ENCODE results near the gene DNAH6. TPM values are rescaled to one million over a fixed set of nuclear protein-coding genes. Genes with fewer than 3 reads are reported as not detected.
A peak's percentile ranks its signal among the peaks of the same experiment; 100 is the strongest.

DNAH6 gene
- total RNA-seq, 2 experiments from 2014 or later = 1.1 to 1.3 TPM

GRCh38 chr2:84725717-84726116, 209.4 kb downstream of the DNAH6 start:
- H3K27me3 Mint-ChIP-seq = no peaks in the 10 kb centered on the region
- H3K4me1 Mint-ChIP-seq = peaks cover 33% of the 10 kb centered on the region
- intact Hi-C loops (cut with DNase I, micrococcal nuclease) = loop anchor here in 1 of 2 experiments (5.0 kb wide), 2 partner anchors 33 to 57 kb away; no protein-coding TSS in a partner anchor
- no peak overlapping the region for H3K4me3 Mint-ChIP-seq
- ChIA-PET POLR2A (no interaction called here), CTCF (interaction anchor here (1.4 kb wide), 1 partner anchor 8 kb away, joined by 3 read pairs; no protein-coding TSS in a partner anchor)
- ATAC-seq (no peak), DNase-seq (no peak)
- H3K9me3 Mint-ChIP-seq (ENCODE audit: low read depth) = peaks cover 4% of the 10 kb centered on the region
- H3K36me3 Mint-ChIP-seq (ENCODE audit: low read depth) = no peaks in the 10 kb centered on the region
- H3K27ac Mint-ChIP-seq = no peak overlapping the region

- ATAC-seq (peak; percentile 71), DNase-seq (no peak)
- H3K9me3 Mint-ChIP-seq (ENCODE audit: low read depth) = peaks cover 4% of the 10 kb centered on the region
- peaks cover 33% of the 10 kb centered on the region for H3K4me1 Mint-ChIP-seq
- ChIA-PET CTCF (no interaction called here), POLR2A (no interaction called here)
- intact Hi-C loops (cut with DNase I, micrococcal nuclease) = loop anchor here in 1 of 2 experiments (5.0 kb wide), 2 partner anchors 35 to 55 kb away; no protein-coding TSS in a partner anchor
- no peak overlapping the region for H3K4me3 Mint-ChIP-seq
- H3K27ac Mint-ChIP-seq = peak overlapping the region; percentile 14
- H3K27me3 Mint-ChIP-seq = no peaks in the 10 kb centered on the region
- H3K36me3 Mint-ChIP-seq (ENCODE audit: low read depth) = no peaks in the 10 kb centered on the region
These were observed 211.0 kb downstream of the DNAH6 start for GRCh38 chr2:84727315-84727714.

- H3K4me1 Mint-ChIP-seq = peaks cover 32% of the 10 kb centered on the region
- no peaks in the 10 kb centered on the region for H3K36me3 Mint-ChIP-seq (ENCODE audit: low read depth)
- DNase-seq = no peak
- ChIA-PET POLR2A (no interaction called here), CTCF (interaction anchor here (0.8 kb wide), 1 partner anchor 22 kb away, joined by 4 read pairs; no protein-coding TSS in a partner anchor)
- ATAC-seq = no peak
- H3K9me3 Mint-ChIP-seq (ENCODE audit: low read depth) = peaks cover 4% of the 10 kb centered on the region
- H3K27me3 Mint-ChIP-seq = no peaks in the 10 kb centered on the region
- H3K27ac Mint-ChIP-seq = no peak overlapping the region
- intact Hi-C loops (cut with DNase I, micrococcal nuclease) = loop anchor here in 1 of 2 experiments (5.0 kb wide), 2 partner anchors 37 to 53 kb away; no protein-coding TSS in a partner anchor
- H3K4me3 Mint-ChIP-seq = no peak overlapping the region
These were observed 212.9 kb downstream of the DNAH6 start for GRCh38 chr2:84729224-84729623.

GRCh38 chr2:84731185-84731584, 214.9 kb downstream of the DNAH6 start:
- peaks cover 8% of the 10 kb centered on the region for H3K9me3 Mint-ChIP-seq (ENCODE audit: low read depth)
- H3K27me3 Mint-ChIP-seq = no peaks in the 10 kb centered on the region
- H3K4me3 Mint-ChIP-seq = no peak overlapping the region
- intact Hi-C loops (cut with DNase I, micrococcal nuclease) = loop anchor here in 1 of 2 experiments (5.0 kb wide), 1 partner anchor 126 kb away; no protein-coding TSS in a partner anchor
- no peaks in the 10 kb centered on the region for H3K36me3 Mint-ChIP-seq (ENCODE audit: low read depth)
- ChIA-PET CTCF (interaction anchor here (0.5 to 0.9 kb wide), 5 partner anchors 11 to 521 kb away, joined by 3 read pairs; no protein-coding TSS in a partner anchor), POLR2A (no interaction called here)
- H3K4me1 Mint-ChIP-seq = peaks cover 25% of the 10 kb centered on the region
- DNase-seq (no peak), ATAC-seq (no peak)
- H3K27ac Mint-ChIP-seq = no peak overlapping the region

GRCh38 chr2:84732897-84733778, 216.8 kb downstream of the DNAH6 start:
- ChIA-PET POLR2A (no interaction called here), CTCF (interaction anchor here (0.6 to 2.3 kb wide), 9 partner anchors 8 to 738 kb away, joined by 3 to 8 read pairs (median 3); no protein-coding TSS in a partner anchor)
- H3K4me3 Mint-ChIP-seq = no peak overlapping the region
- no peak overlapping the region for H3K27ac Mint-ChIP-seq
- peaks cover under 1% of the 10 kb centered on the region for H3K36me3 Mint-ChIP-seq (ENCODE audit: low read depth)
- intact Hi-C loops (cut with DNase I, micrococcal nuclease) = loop anchor here in 1 of 2 experiments (5.0 kb wide), 1 partner anchor 124 kb away; no protein-coding TSS in a partner anchor
- DNase-seq (no peak), ATAC-seq (no peak)
- H3K9me3 Mint-ChIP-seq (ENCODE audit: low read depth) = peaks cover 9% of the 10 kb centered on the region
- no peaks in the 10 kb centered on the region for H3K27me3 Mint-ChIP-seq
- peaks cover 14% of the 10 kb centered on the region for H3K4me1 Mint-ChIP-seq

- no peak overlapping the region for H3K27ac Mint-ChIP-seq
These were observed 219.1 kb downstream of the DNAH6 start for GRCh38 chr2:84735389-84735788.

GRCh38 chr2:84741182-84741822, 225.0 kb downstream of the DNAH6 start:
- POLR2A ChIA-PET = no interaction called here

More at GRCh38 chr2:84735389-84735788, 219.1 kb downstream of the DNAH6 start:
- peaks cover 11% of the 10 kb centered on the region for H3K4me1 Mint-ChIP-seq
- no peak for DNase-seq
- no peak for ATAC-seq
- no peak overlapping the region for H3K4me3 Mint-ChIP-seq
- peaks cover 17% of the 10 kb centered on the region for H3K9me3 Mint-ChIP-seq (ENCODE audit: low read depth)
- intact Hi-C loops (cut with DNase I, micrococcal nuclease) = no loop called here
- peaks cover 2% of the 10 kb centered on the region for H3K36me3 Mint-ChIP-seq (ENCODE audit: low read depth)
- ChIA-PET CTCF (no interaction called here), POLR2A (no interaction called here)
- no peaks in the 10 kb centered on the region for H3K27me3 Mint-ChIP-seq

GRCh38 chr2:84748341-84748740, 232.0 kb downstream of the DNAH6 start:
- intact Hi-C loops (cut with DNase I, micrococcal nuclease) = no loop called here
- DNase-seq (no peak), ATAC-seq (no peak)
- ChIA-PET POLR2A (no interaction called here), CTCF (interaction anchor here (0.7 kb wide), 1 partner anchor 84 kb away, joined by 3 read pairs; no protein-coding TSS in a partner anchor)
- no peaks in the 10 kb centered on the region for H3K4me1 Mint-ChIP-seq
- H3K27ac Mint-ChIP-seq = no peak overlapping the region
- H3K4me3 Mint-ChIP-seq = no peak overlapping the region
- H3K36me3 Mint-ChIP-seq (ENCODE audit: low read depth) = no peaks in the 10 kb centered on the region
- H3K27me3 Mint-ChIP-seq = no peaks in the 10 kb centered on the region
- H3K9me3 Mint-ChIP-seq (ENCODE audit: low read depth) = no peaks in the 10 kb centered on the region

More at GRCh38 chr2:84741182-84741822, 225.0 kb downstream of the DNAH6 start:
- peaks cover 11% of the 10 kb centered on the region for H3K4me1 Mint-ChIP-seq
- peak; percentile 100 for ATAC-seq
- CTCF ChIA-PET = interaction anchor here (0.6 to 2.1 kb wide), 16 partner anchors 8 to 309 kb away, joined by 3 to 12 read pairs (median 4); no protein-coding TSS in a partner anchor
- H3K4me3 Mint-ChIP-seq = no peak overlapping the region
- peaks cover 13% of the 10 kb centered on the region for H3K9me3 Mint-ChIP-seq (ENCODE audit: low read depth)
- intact Hi-C loops (cut with DNase I, micrococcal nuclease) = loop anchor here (1.0 to 5.0 kb wide), 4 partner anchors 123 to 186 kb away; partner anchors contain the start of gene TRABD2A (in 1 of the 2)
- peak; percentile 70 for DNase-seq
- peaks cover 2% of the 10 kb centered on the region for H3K36me3 Mint-ChIP-seq (ENCODE audit: low read depth)
- no peak overlapping the region for H3K27ac Mint-ChIP-seq
- H3K27me3 Mint-ChIP-seq = no peaks in the 10 kb centered on the region

GRCh38 chr2:84749442-84749841, 233.1 kb downstream of the DNAH6 start:
- Mint-ChIP-seq H3K4me3 (no peak overlapping the region), H3K27me3 (no peaks in the 10 kb centered on the region), H3K27ac (no peak overlapping the region), H3K9me3 (ENCODE audit: low read depth) (no peaks in the 10 kb centered on the region), H3K4me1 (no peaks in the 10 kb centered on the region), H3K36me3 (ENCODE audit: low read depth) (no peaks in the 10 kb centered on the region)
- ATAC-seq (no peak), DNase-seq (no peak)
- CTCF ChIA-PET = interaction anchor here (0.8 to 1.3 kb wide), 2 partner anchors 8 to 25 kb away, joined by 3 to 4 read pairs; no protein-coding TSS in a partner anchor
- POLR2A ChIA-PET = no interaction called here
- intact Hi-C loops (cut with DNase I, micrococcal nuclease) = no loop called here

GRCh38 chr2:84755096-84755495, 238.8 kb downstream of the DNAH6 start:
- ChIA-PET POLR2A (no interaction called here), CTCF (interaction anchor here (1.1 kb wide), 1 partner anchor 14 kb away, joined by 5 read pairs; no protein-coding TSS in a partner anchor)
- DNase-seq (no peak), ATAC-seq (no peak)
- Mint-ChIP-seq H3K4me3 (no peak overlapping the region), H3K9me3 (ENCODE audit: low read depth) (no peaks in the 10 kb centered on the region), H3K36me3 (ENCODE audit: low read depth) (no peaks in the 10 kb centered on the region), H3K4me1 (peaks cover 14% of the 10 kb centered on the region), H3K27ac (no peak overlapping the region), H3K27me3 (no peaks in the 10 kb centered on the region)
- intact Hi-C loops (cut with DNase I, micrococcal nuclease) = no loop called here

GRCh38 chr2:84757648-84758047, 241.3 kb downstream of the DNAH6 start:
- H3K9me3 Mint-ChIP-seq (ENCODE audit: low read depth) = no peaks in the 10 kb centered on the region
- H3K27ac Mint-ChIP-seq = no peak overlapping the region
- no peak overlapping the region for H3K4me3 Mint-ChIP-seq
- ATAC-seq = no peak
- intact Hi-C loops (cut with DNase I, micrococcal nuclease) = no loop called here
- H3K4me1 Mint-ChIP-seq = peaks cover 18% of the 10 kb centered on the region
- POLR2A ChIA-PET = no interaction called here
- H3K36me3 Mint-ChIP-seq (ENCODE audit: low read depth) = no peaks in the 10 kb centered on the region
- H3K27me3 Mint-ChIP-seq = no peaks in the 10 kb centered on the region
- CTCF ChIA-PET = no interaction called here
- no peak for DNase-seq
